MM.1S (cell line): Measurements from ENCODE around the gene SNX3.
"Not testable (repeated sequence)": the region's sequence is repeated elsewhere in the genome, so short reads cannot be mapped to it uniquely, and the experiment has no call there.

Experiments
- DNase-seq: peaks from one replicate; pipeline ENCODE4 v3.0.0-alpha.2; 2015
- H2AFZ ChIP-seq: fragments of 300-600 bp; sonication (generic); 2 replicates; pipeline ENCODE4 v1.6.0; 2016; ENCODE audit warnings: antibody characterized with exemption, low read length
- H3F3A ChIP-seq: fragments of 300-600 bp; sonication (generic); 2 replicates; pipeline ENCODE4 v1.6.1; 2016; ENCODE audit warnings: mild to moderate bottlenecking, antibody characterized with exemption, low read length, moderate library complexity, mixed read lengths; ENCODE audit not compliant: insufficient read depth
- H3K27ac ChIP-seq: fragments of 300-600 bp; sonication (generic); 2 replicates; pipeline ENCODE4 v1.5.1; 2016; ENCODE audit warnings: mild to moderate bottlenecking, low read length
- H3K27me3 ChIP-seq: fragments of 300-600 bp; sonication (generic); replicated peaks from 2 replicates; pipeline ENCODE4 v1.6.0; 2016; ENCODE audit warnings: low read length; ENCODE audit not compliant: insufficient read depth
- H3K36me3 ChIP-seq: fragments of 300-600 bp; sonication (generic); replicated peaks from 2 replicates; pipeline ENCODE4 v1.6.1; 2016; ENCODE audit warnings: mild to moderate bottlenecking, low read length, mixed read lengths; ENCODE audit not compliant: insufficient read depth
- H3K4me1 ChIP-seq: fragments of 300-600 bp; sonication (generic); 2 replicates; pipeline ENCODE4 v1.6.1; 2016; ENCODE audit warnings: low read length, mixed read lengths
- H3K4me2 ChIP-seq: fragments of 300-600 bp; sonication (generic); 2 replicates; pipeline ENCODE4 v1.6.0; 2016; ENCODE audit warnings: low read depth, low read length
- H3K4me3 ChIP-seq: fragments of 300-600 bp; sonication (generic); 2 replicates; pipeline ENCODE4 v1.5.1; 2016; ENCODE audit warnings: low read length, mixed read lengths
- H3K79me2 ChIP-seq: fragments of 300-600 bp; sonication (generic); 2 replicates; pipeline ENCODE4 v1.6.1; 2016; ENCODE audit warnings: mixed run types, low read length, mixed read lengths
- H3K9ac ChIP-seq: fragments of 300-600 bp; sonication (generic); 2 replicates; pipeline ENCODE4 v1.6.1; 2016; ENCODE audit warnings: low read length, mixed read lengths
- H3K9me2 ChIP-seq: fragments of 300-600 bp; sonication (generic); replicated peaks from 2 replicates; pipeline ENCODE4 v1.6.1; 2016; ENCODE audit warnings: mild to moderate bottlenecking, low read length, mixed read lengths; ENCODE audit not compliant: insufficient read depth
- H3K9me3 ChIP-seq: fragments of 300-600 bp; sonication (generic); replicated peaks from 2 replicates; pipeline ENCODE4 v1.6.1; 2016; ENCODE audit warnings: mild to moderate bottlenecking, low read length, mixed read lengths; ENCODE audit not compliant: insufficient read depth
- H4K20me1 ChIP-seq: fragments of 300-600 bp; sonication (generic); 2 replicates; pipeline ENCODE4 v1.6.1; 2016; ENCODE audit warnings: mild to moderate bottlenecking, low read length, moderate library complexity, mixed read lengths; ENCODE audit not compliant: insufficient read depth
- CTCF ChIP-seq: fragments of 300-600 bp; sonication (generic); IDR thresholded peaks from 2 replicates; pipeline ENCODE4 v1.5.1; 2016; ENCODE audit warnings: antibody characterized with exemption, low read length, mixed read lengths
- EZH2 ChIP-seq: fragments of 300-600 bp; sonication (generic); optimal IDR thresholded peaks from 2 replicates; pipeline ENCODE3; 2017; ENCODE audit warnings: low read depth, mild to moderate bottlenecking, antibody characterized with exemption, low read length, mixed read lengths
- EZH2phosphoT487 ChIP-seq: fragments of 300-600 bp; sonication (generic); IDR thresholded peaks from 2 replicates; pipeline ENCODE4 v1.6.1; 2018; ENCODE audit warnings: antibody characterized with exemption, low read length

Gene SNX3

GRCh38 chr6:108260809-108261569 lies at the start of gene SNX3:
TSS of gene SNX3 (minus strand) at chr6:108261040. CDS start at chr6:108260921, 119 bp downstream.
- H3K9me2 ChIP-seq = no peaks in the 10 kb centered on the region
- peak within 1 kb of the TSS; percentile 89 for H2AFZ ChIP-seq
- no peaks in the 10 kb centered on the region for H4K20me1 ChIP-seq
- peaks cover 48% of the 10 kb centered on the region for H3K79me2 ChIP-seq
- H3K4me3 ChIP-seq = peak within 1 kb of the TSS; percentile 99
- no peaks in the 10 kb centered on the region for H3K9me3 ChIP-seq
- H3K36me3 ChIP-seq = no peaks in the 10 kb centered on the region
- no peaks in the 10 kb centered on the region for H3K4me1 ChIP-seq
- peak within 1 kb of the TSS; percentile 93 for H3K27ac ChIP-seq
- H3K4me2 ChIP-seq = peak within 1 kb of the TSS; percentile 76
- no peak for TF ChIP-seq EZH2phosphoT487
- 0 out of 2 replicates have a peak, but pooled peaks have one; percentile 5 for TF ChIP-seq CTCF
- TF ChIP-seq EZH2 = no peak
- no peaks in the 10 kb centered on the region for H3K27me3 ChIP-seq
- peaks cover 16% of the 10 kb centered on the region for H3F3A ChIP-seq
- peak within 1 kb of the TSS; percentile 89 for H3K9ac ChIP-seq
- DNase-seq = peak; percentile 90

- H3K9me2 ChIP-seq = no peaks in the 10 kb centered on the region
- no peaks in the 10 kb centered on the region for H3K27me3 ChIP-seq
- H4K20me1 ChIP-seq = no peaks in the 10 kb centered on the region
- no peak overlapping the region for H3K4me3 ChIP-seq
- no peak for DNase-seq
- H3F3A ChIP-seq = no peaks in the 10 kb centered on the region
- no peaks in the 10 kb centered on the region for H3K79me2 ChIP-seq
- H3K4me2 ChIP-seq = no peak overlapping the region
- no peak overlapping the region for H3K27ac ChIP-seq
- TF ChIP-seq CTCF = no peak
- no peak for TF ChIP-seq EZH2
- no peak for TF ChIP-seq EZH2phosphoT487
- peaks cover 5% of the 10 kb centered on the region; the same call in 1 of the 2 replicates for H3K4me1 ChIP-seq
- H3K36me3 ChIP-seq = no peaks in the 10 kb centered on the region
- H3K9me3 ChIP-seq = no peaks in the 10 kb centered on the region
- no peak overlapping the region for H2AFZ ChIP-seq
- no peak overlapping the region for H3K9ac ChIP-seq
These were observed 49.0 kb upstream of the SNX3 start for GRCh38 chr6:108309844-108310243.

GRCh38 chr6:108308641-108309040 lies 47.8 kb upstream of the SNX3 start:
- not testable (repeated sequence) for H3K4me3 ChIP-seq, H3K36me3 ChIP-seq, H3K9me2 ChIP-seq, H3K4me1 ChIP-seq, H3K27me3 ChIP-seq, H3K79me2 ChIP-seq, H3K27ac ChIP-seq, H4K20me1 ChIP-seq, H3K9me3 ChIP-seq, H3F3A ChIP-seq, H3K9ac ChIP-seq, H2AFZ ChIP-seq, H3K4me2 ChIP-seq
- DNase-seq = peak; percentile 28

GRCh38 chr6:108304646-108305045 lies 43.8 kb upstream of the SNX3 start:
- H3K27ac ChIP-seq = no peak overlapping the region
- no peaks in the 10 kb centered on the region for H3K9me3 ChIP-seq
- H3K79me2 ChIP-seq = no peaks in the 10 kb centered on the region
- DNase-seq = no peak
- no peaks in the 10 kb centered on the region for H3K27me3 ChIP-seq
- 0 out of 2 replicates have a peak, but pooled peaks cover 1% of the 10 kb centered on the region for H3F3A ChIP-seq
- H3K36me3 ChIP-seq = no peaks in the 10 kb centered on the region
- H3K9me2 ChIP-seq = no peaks in the 10 kb centered on the region
- no peak overlapping the region for H3K4me2 ChIP-seq
- H3K4me1 ChIP-seq = peaks cover 5% of the 10 kb centered on the region; the same call in 1 of the 2 replicates
- H2AFZ ChIP-seq = no peak overlapping the region
- H3K4me3 ChIP-seq = no peak overlapping the region
- no peaks in the 10 kb centered on the region for H4K20me1 ChIP-seq
- H3K9ac ChIP-seq = no peak overlapping the region
- TF ChIP-seq EZH2 (no peak), EZH2phosphoT487 (no peak), CTCF (no peak)
